SU-DHL-6 (cell line): ENCODE measurements around the gene UCN2.

Source experiments
- EZH2phosphoT487 ChIP-seq: fragments of 200-600 bp; sonication (generic), shearing (Covaris generic); conservative IDR thresholded peaks from 2 replicates; pipeline ENCODE4 v1.6.1; 2018; ENCODE audit warnings: mild to moderate bottlenecking, antibody characterized with exemption, low read length, moderate library complexity, mixed read lengths
- TF ChIP-seq, protein P1 (sequence below): fragments of 200-600 bp; sonication (generic); IDR thresholded peaks from one replicate; pipeline ENCODE4 v1.5.1; 2017; ENCODE audit warnings: antibody characterized with exemption, mild to moderate bottlenecking, low read length, moderate library complexity; ENCODE audit not compliant: insufficient read depth, poor library complexity, severe bottlenecking

DNA sequence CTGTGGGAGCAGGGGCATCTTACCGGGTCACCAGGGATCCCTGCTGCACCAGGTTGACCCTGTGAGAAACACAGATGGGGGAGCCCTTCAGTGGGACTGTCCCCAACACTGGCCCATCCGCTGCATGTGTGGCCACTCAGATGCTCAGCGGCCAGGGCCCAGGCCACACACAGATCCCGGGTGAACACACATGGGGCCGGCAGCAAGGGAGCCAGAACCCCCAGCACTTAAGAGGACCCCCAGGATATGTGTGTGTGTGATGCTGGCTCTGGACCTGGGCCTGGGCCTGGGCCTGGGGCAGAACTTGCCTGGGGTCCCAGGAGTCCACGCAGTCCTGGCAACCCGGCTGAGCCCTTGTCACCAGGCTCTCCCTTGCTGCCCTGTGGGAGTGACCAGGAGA lies 4.9 kb upstream of the UCN2 start:
- TF ChIP-seq, protein P1, sequence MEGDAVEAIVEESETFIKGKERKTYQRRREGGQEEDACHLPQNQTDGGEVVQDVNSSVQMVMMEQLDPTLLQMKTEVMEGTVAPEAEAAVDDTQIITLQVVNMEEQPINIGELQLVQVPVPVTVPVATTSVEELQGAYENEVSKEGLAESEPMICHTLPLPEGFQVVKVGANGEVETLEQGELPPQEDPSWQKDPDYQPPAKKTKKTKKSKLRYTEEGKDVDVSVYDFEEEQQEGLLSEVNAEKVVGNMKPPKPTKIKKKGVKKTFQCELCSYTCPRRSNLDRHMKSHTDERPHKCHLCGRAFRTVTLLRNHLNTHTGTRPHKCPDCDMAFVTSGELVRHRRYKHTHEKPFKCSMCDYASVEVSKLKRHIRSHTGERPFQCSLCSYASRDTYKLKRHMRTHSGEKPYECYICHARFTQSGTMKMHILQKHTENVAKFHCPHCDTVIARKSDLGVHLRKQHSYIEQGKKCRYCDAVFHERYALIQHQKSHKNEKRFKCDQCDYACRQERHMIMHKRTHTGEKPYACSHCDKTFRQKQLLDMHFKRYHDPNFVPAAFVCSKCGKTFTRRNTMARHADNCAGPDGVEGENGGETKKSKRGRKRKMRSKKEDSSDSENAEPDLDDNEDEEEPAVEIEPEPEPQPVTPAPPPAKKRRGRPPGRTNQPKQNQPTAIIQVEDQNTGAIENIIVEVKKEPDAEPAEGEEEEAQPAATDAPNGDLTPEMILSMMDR: no peak
- TF ChIP-seq EZH2phosphoT487: no peak
